ENCODE results near the gene DENND1B.

DNA sequence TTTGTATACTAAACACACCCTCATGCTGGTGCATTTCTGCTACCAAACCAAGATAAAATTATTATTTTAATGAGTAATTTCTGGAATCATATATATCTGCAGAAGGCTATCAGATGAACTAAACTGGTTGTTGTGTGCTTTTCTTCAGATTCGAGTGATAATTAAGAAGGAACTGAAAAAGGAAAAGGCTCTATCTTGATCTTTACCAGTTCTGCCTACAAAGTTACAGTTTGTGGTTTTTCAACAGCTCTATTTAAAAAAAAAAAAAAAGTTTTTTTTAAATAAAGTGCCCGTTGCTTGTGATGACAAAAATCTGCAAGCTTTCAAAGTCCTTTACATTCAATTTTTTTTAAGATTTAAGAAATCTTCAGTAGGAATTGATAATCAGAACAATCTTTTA lies 13.6 kb downstream of the DENND1B start:
- TF ChIP-seq, protein P1, sequence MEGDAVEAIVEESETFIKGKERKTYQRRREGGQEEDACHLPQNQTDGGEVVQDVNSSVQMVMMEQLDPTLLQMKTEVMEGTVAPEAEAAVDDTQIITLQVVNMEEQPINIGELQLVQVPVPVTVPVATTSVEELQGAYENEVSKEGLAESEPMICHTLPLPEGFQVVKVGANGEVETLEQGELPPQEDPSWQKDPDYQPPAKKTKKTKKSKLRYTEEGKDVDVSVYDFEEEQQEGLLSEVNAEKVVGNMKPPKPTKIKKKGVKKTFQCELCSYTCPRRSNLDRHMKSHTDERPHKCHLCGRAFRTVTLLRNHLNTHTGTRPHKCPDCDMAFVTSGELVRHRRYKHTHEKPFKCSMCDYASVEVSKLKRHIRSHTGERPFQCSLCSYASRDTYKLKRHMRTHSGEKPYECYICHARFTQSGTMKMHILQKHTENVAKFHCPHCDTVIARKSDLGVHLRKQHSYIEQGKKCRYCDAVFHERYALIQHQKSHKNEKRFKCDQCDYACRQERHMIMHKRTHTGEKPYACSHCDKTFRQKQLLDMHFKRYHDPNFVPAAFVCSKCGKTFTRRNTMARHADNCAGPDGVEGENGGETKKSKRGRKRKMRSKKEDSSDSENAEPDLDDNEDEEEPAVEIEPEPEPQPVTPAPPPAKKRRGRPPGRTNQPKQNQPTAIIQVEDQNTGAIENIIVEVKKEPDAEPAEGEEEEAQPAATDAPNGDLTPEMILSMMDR (IDR thresholded peaks at IDR 0.05), result no peak
- no peak for TF ChIP-seq POLR2A (IDR thresholded peaks at IDR 0.05)

Measured in testis (tissue), 2 donors.